Measurements from ENCODE around the gene CPNE5.

Gene CPNE5

DNA sequence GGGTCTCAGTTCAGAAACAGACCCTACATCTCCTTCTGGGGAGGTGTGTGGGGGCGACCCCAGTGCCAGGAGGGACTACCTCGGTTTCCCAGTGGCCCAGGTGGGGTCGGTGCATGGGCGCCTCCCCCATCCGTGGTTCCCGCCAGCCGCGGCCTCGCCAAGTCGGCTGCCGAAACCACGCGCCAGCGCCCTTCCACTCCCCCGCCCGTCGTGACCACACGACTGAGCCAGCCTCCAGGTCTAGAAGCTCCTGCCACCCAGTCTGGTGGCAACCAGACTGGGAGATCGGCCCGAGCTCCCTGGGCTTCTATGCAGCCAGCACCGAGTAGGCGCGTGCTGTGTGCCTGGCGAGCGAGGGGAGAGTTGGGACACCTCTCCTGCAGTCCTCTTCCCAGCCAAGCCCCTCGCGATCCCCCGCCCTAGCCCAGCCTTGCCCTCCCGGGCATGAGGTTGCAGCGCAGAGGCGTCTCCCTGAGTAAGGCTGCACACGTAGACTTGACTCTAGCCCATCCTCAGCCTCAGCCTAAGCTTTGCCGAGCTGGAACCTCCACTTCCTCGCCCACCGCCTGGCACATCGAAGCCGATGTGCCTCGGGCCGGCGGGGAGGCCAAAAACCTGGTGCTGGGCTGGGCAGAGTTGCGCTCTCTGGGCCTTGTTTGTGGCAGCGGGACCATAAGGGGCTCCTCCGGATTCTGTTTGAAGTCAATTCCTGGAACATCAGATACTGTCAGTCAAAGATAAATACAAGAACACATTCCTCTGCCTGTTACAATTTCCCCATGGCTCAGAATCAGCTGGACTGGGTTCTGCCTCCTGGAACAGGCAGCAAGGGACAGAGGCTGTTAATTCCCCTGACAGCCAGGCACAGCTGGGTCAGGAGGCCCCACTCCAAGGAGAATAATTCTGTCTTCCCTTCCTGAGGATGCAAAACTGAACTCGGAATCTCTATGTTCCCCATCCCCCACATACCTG is 1.5 kb upstream of the CPNE5 start:
- DNase-seq (ENCODE audit: low read depth, low spot score): no peak
- ChIA-PET POLR2A (no interaction called here), CTCF (interaction anchor here (1.0 to 4.2 kb wide), 5 partner anchors 11 to 74 kb away, joined by 3 to 40 read pairs (median 3); no protein-coding TSS in a partner anchor)
- peak overlapping the region; percentile 55 for H3K4me3 ChIP-seq (ENCODE audit: low read depth, low read length)
- TF ChIP-seq, protein P1, sequence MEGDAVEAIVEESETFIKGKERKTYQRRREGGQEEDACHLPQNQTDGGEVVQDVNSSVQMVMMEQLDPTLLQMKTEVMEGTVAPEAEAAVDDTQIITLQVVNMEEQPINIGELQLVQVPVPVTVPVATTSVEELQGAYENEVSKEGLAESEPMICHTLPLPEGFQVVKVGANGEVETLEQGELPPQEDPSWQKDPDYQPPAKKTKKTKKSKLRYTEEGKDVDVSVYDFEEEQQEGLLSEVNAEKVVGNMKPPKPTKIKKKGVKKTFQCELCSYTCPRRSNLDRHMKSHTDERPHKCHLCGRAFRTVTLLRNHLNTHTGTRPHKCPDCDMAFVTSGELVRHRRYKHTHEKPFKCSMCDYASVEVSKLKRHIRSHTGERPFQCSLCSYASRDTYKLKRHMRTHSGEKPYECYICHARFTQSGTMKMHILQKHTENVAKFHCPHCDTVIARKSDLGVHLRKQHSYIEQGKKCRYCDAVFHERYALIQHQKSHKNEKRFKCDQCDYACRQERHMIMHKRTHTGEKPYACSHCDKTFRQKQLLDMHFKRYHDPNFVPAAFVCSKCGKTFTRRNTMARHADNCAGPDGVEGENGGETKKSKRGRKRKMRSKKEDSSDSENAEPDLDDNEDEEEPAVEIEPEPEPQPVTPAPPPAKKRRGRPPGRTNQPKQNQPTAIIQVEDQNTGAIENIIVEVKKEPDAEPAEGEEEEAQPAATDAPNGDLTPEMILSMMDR (IDR thresholded peaks at IDR 0.05; ENCODE audit: insufficient read depth, low read length, missing control alignments): no peak

DNA sequence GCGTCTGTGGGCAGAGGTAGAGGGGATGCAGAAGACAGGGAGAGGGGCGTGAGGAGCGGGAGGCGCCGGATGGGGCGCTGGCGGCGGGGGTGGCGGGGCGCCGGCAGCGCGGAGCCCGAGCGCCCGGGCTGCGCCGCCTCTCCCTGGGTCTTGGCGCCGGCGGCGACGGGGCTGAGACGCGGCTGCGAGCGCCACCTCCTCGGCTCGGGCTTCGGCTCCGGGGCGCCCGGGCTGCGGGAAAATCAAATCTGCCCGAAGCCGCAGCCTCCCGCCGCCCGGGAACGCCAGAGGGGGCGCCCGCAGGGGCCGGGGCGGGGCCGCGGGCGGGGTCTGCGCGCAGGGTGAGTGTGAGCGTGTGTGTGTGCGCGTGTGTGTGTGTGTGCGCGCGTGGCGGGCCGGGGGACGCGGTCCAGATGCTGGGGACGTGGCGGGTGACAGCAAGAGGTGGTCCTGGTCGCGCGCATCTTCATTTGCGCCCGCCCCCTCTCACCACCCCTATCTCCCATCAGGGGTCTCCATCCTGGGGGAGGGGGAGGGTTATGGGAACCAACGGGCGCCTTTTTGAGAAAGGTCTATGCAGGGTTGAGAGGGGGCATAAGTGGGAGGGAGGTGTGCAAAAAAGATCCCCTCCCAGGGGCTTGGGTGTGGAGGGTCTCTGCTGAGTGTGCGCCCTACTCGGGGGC is 646 bp upstream of the CPNE5 start:
- DNase-seq (ENCODE audit: low read depth, low spot score): no peak
- ChIA-PET POLR2A (no interaction called here), CTCF (interaction anchor here (1.0 to 4.2 kb wide), 5 partner anchors 12 to 74 kb away, joined by 3 to 40 read pairs (median 3); no protein-coding TSS in a partner anchor)
- H3K4me3 ChIP-seq (ENCODE audit: low read depth, low read length): peak overlapping the region; percentile 55
- TF ChIP-seq, protein P1 (IDR thresholded peaks at IDR 0.05; ENCODE audit: insufficient read depth, low read length, missing control alignments): peak; percentile 23

DNA sequence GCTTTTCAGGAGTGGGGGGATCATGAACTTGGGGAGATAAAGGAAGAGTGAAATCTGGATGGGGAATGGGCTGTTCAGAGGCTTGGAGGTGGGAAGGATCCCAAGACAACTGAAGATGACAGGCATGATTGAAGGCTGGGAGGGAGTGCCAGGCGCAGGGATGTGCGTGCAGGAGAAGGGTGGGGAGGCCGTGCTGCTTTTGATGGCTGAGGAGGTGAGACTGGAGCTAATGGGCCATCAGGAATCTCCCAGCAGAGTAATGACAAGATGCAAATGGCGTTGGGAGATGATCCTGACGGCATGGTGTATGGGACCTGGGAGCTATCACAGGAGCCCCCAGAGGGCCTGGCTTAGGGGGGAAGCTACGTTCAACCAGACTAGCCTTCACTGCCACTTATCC is 1.6 kb downstream of the CPNE5 start:
- DNase-seq (ENCODE audit: low read depth, low spot score): no peak
- H3K4me3 ChIP-seq (ENCODE audit: low read depth, low read length): no peak overlapping the region
- TF ChIP-seq, protein P1 (IDR thresholded peaks at IDR 0.05; ENCODE audit: insufficient read depth, low read length, missing control alignments): no peak
- CTCF ChIA-PET: interaction anchor here (0.7 to 2.5 kb wide), 5 partner anchors 9 to 74 kb away, joined by 3 to 10 read pairs (median 6); no protein-coding TSS in a partner anchor
- POLR2A ChIA-PET: no interaction called here

DNA sequence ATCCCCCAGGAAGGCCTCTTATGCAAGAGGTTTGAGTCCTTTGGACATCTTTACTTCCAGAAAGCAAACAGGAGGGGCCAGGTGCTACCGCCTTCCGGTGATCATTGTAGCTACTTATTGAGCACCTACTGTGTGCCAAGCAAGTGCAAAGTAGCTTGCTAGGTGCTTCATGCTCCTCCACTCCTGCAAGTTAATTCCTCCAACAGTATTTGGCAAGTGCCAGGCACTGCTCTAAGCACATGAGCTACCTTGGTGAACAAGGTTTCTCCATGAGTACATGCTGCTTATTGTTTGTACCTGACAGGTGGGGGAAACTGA is 2.3 kb downstream of the CPNE5 start:
- TF ChIP-seq, protein P1 (IDR thresholded peaks at IDR 0.05; ENCODE audit: insufficient read depth, low read length, missing control alignments): no peak
- CTCF ChIA-PET: interaction anchor here (1.8 to 2.5 kb wide), 2 partner anchors 9 to 15 kb away, joined by 6 to 10 read pairs; no protein-coding TSS in a partner anchor
- POLR2A ChIA-PET: no interaction called here
- DNase-seq (ENCODE audit: low read depth, low spot score): no peak
- no peak overlapping the region for H3K4me3 ChIP-seq (ENCODE audit: low read depth, low read length)

DNA sequence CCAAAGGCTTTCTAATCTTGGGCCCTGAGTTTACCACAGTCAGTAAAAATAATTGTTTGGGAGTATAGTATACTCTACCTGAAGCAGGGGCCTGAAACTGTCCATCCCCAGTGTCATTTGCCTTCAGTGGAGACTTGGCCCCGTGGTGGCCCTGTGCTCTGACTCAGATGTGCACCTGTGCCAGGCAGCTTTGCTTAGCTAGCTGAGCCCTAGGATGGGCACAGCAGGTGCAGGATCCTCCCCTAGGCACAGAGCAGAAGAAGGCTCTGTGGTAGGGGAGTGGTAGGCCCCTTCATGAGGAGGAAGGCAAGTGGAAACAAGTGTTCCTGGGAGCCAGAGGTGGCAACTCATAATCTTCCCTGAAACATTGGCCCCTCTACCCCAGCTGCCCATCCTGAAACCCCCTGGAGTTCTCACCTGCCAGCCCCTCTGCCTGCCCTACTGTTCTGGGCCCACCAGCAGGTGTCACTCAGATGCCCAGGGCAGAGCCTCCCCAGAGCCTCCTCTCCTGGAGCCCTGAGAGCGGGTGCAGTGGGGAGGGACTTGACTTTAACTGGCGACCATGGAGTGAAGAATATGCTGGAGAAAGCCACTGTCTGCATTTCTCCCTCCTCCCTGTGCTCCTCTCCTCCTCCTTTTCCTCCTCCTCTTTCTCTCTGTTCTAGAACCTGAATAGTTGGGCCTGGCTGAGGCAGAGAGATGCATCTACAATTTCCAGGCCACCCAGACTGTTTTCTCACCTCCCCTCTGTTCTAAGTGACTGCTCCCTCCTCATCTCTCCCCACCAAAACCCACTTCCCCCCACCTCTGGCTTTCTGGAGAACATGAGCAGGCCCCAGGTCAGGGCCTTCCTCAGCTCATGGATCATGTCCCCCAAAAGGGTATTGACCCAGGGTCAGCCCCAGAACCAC is 2.9 kb downstream of the CPNE5 start:
- DNase-seq (ENCODE audit: low read depth, low spot score): no peak
- TF ChIP-seq, protein P1 (IDR thresholded peaks at IDR 0.05; ENCODE audit: insufficient read depth, low read length, missing control alignments): no peak
- H3K4me3 ChIP-seq (ENCODE audit: low read depth, low read length): no peak overlapping the region
- POLR2A ChIA-PET: no interaction called here
- CTCF ChIA-PET: interaction anchor here (1.8 to 4.1 kb wide), 4 partner anchors 8 to 16 kb away, joined by 5 to 29 read pairs (median 8); no protein-coding TSS in a partner anchor
